K562 (cell line): ENCODE measurements around the gene FRMD4A. TPM values are rescaled to one million over a fixed set of nuclear protein-coding genes. Genes with fewer than 3 reads are reported as not detected.

Experiments used
- CTBP1 ChIP-seq: fragments of 450-650 bp; IDR thresholded peaks from 2 replicates; pipeline ENCODE4 v1.6.1; 2016; ENCODE audit warnings: borderline replicate concordance
- HLTF ChIP-seq: fragments of 450-650 bp; IDR thresholded peaks from 2 replicates; pipeline ENCODE4 v1.6.1; 2016
- MCM2 ChIP-seq: fragments of 450-650 bp; IDR thresholded peaks from 2 replicates; pipeline ENCODE4 v1.6.1; 2017; ENCODE audit warnings: low read depth, mild to moderate bottlenecking
- NEUROD1 ChIP-seq: fragments of 150-350 bp; IDR thresholded peaks from 2 replicates; pipeline ENCODE4 v1.6.1; 2014; ENCODE audit warnings: borderline replicate concordance, low read length, low read depth; ENCODE audit not compliant: partially characterized antibody
- SAFB ChIP-seq: fragments of 200-400 bp; formaldehyde crosslinking; IDR thresholded peaks from 2 replicates; pipeline ENCODE4 v1.6.1; 2017; ENCODE audit warnings: low read depth, low read length, borderline replicate concordance
- ZNF121 ChIP-seq: sonication (generic); formaldehyde crosslinking; conservative IDR thresholded peaks from 2 replicates; pipeline ENCODE4 v1.8.0; 2022; ENCODE audit warnings: missing genetic modification reagents
- ZNF274 ChIP-seq: IDR thresholded peaks from 2 replicates; pipeline ENCODE4 v1.6.1; 2011; ENCODE audit warnings: low read depth, mild to moderate bottlenecking, low read length, moderate library complexity, borderline replicate concordance
- ZNF586 ChIP-seq: fragments of 450-650 bp; formaldehyde crosslinking; conservative IDR thresholded peaks from 2 replicates; pipeline ENCODE4 v1.4.0; 2020; ENCODE audit warnings: mild to moderate bottlenecking, moderate library complexity
- ZNF780A ChIP-seq: fragments of 250-450 bp; sonication (Bioruptor Pico); IDR thresholded peaks from 2 replicates; pipeline ENCODE4 v1.5.0; 2021; ENCODE audit warnings: mild to moderate bottlenecking
- polyA plus RNA-seq, 8 experiments: library from polyadenylated mRNA; depleted of rRNA in 4 of 8; stranded (reverse) in 5 of 8; unstranded in 3 of 8; fragments of >200 nt; fragmentation: Nextera tagmentation in 2 of 8; fragmentation: Illumina TruSeq in 1 of 8; extraction: Ambion mirVana in 2 of 8; extraction: Trizol in 1 of 8; gene quantifications; 2 replicates each; pipeline versions ENCODE4 v1.2.1 to v1.2.3, GENCODE V29; 2011 to 2014; ENCODE audit warnings: inconsistent platforms in 1 of 8, missing spikeins in 1 of 8
- total RNA-seq, 7 experiments: library from RNA; depleted of rRNA in 6 of 7; stranded (reverse); fragments of >200 nt in 6 of 7; fragmentation: Illumina TruSeq in 2 of 7; extraction: Trizol in 2 of 7; gene quantifications; 2 replicates each; pipeline versions ENCODE4 v1.2.1 to v1.2.3, GENCODE V29; 2011 to 2021; ENCODE audit warnings: low replicate concordance in 1 of 7
- TF ChIP-seq, protein P1 (sequence below), 2 experiments: fragments of 450-650 bp in 1 of 2; sonication (generic) in 1 of 2; formaldehyde crosslinking in 1 of 2; IDR thresholded peaks; 2 replicates each; pipeline versions ENCODE4 v1.7.1 to v1.9.0; 2016 to 2022; ENCODE audit warnings: inconsistent platforms in 1 of 2, mild to moderate bottlenecking in 1 of 2, missing genetic modification reagents in 1 of 2
- TF ChIP-seq, protein P2 (sequence below): fragments of 450-650 bp; IDR thresholded peaks from 2 replicates; pipeline ENCODE4 v1.6.1; 2016; ENCODE audit warnings: missing biosample characterization, missing genetic modification characterization
- TF ChIP-seq, protein P3 (sequence below): fragments of 450-650 bp; IDR thresholded peaks from 2 replicates; pipeline ENCODE4 v1.6.1; 2017; ENCODE audit warnings: antibody characterized with exemption, mild to moderate bottlenecking

Gene FRMD4A
- total and polyA plus RNA-seq, 9 of the 15 experiments (the other 6 are each of a cell fraction or from before 2014, with no cell fraction given): 0.80 to 5.2 (median 3.0) TPM

DNA sequence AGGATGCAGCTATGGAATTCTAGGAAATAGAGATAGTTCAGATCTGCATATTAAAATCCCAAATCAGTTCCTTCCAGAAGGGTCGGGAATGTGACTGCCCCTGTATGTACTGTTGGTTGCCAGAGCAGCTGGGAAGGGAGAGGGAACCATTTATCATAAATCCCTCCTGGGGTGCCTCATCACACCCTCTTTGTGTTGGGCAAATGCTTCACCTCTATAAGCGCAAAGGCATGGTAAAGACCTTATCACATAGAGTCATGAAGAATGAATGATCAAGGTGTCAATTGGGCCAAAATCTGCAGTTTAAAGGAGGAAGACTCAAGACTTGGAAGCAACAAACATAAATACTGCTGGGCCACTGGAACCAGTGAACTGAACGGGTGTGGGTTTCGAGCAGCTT lies 65.0 kb downstream of the FRMD4A start (continued):
- TF ChIP-seq, protein P1, sequence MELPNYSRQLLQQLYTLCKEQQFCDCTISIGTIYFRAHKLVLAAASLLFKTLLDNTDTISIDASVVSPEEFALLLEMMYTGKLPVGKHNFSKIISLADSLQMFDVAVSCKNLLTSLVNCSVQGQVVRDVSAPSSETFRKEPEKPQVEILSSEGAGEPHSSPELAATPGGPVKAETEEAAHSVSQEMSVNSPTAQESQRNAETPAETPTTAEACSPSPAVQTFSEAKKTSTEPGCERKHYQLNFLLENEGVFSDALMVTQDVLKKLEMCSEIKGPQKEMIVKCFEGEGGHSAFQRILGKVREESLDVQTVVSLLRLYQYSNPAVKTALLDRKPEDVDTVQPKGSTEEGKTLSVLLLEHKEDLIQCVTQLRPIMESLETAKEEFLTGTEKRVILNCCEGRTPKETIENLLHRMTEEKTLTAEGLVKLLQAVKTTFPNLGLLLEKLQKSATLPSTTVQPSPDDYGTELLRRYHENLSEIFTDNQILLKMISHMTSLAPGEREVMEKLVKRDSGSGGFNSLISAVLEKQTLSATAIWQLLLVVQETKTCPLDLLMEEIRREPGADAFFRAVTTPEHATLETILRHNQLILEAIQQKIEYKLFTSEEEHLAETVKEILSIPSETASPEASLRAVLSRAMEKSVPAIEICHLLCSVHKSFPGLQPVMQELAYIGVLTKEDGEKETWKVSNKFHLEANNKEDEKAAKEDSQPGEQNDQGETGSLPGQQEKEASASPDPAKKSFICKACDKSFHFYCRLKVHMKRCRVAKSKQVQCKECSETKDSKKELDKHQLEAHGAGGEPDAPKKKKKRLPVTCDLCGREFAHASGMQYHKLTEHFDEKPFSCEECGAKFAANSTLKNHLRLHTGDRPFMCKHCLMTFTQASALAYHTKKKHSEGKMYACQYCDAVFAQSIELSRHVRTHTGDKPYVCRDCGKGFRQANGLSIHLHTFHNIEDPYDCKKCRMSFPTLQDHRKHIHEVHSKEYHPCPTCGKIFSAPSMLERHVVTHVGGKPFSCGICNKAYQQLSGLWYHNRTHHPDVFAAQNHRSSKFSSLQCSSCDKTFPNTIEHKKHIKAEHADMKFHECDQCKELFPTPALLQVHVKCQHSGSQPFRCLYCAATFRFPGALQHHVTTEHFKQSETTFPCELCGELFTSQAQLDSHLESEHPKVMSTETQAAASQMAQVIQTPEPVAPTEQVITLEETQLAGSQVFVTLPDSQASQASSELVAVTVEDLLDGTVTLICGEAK (IDR thresholded peaks at IDR 0.05): no peak
- TF ChIP-seq, protein P1 (CRISPR knock-in tag; IDR thresholded peaks at IDR 0.05): no peak
- TF ChIP-seq ZNF274: no peak
- TF ChIP-seq HLTF: no peak
- TF ChIP-seq ZNF121 (CRISPR knock-in tag): no peak
- TF ChIP-seq, protein P2, sequence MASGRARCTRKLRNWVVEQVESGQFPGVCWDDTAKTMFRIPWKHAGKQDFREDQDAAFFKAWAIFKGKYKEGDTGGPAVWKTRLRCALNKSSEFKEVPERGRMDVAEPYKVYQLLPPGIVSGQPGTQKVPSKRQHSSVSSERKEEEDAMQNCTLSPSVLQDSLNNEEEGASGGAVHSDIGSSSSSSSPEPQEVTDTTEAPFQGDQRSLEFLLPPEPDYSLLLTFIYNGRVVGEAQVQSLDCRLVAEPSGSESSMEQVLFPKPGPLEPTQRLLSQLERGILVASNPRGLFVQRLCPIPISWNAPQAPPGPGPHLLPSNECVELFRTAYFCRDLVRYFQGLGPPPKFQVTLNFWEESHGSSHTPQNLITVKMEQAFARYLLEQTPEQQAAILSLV: no peak
- no peak for TF ChIP-seq ZNF586
- TF ChIP-seq, protein P3, sequence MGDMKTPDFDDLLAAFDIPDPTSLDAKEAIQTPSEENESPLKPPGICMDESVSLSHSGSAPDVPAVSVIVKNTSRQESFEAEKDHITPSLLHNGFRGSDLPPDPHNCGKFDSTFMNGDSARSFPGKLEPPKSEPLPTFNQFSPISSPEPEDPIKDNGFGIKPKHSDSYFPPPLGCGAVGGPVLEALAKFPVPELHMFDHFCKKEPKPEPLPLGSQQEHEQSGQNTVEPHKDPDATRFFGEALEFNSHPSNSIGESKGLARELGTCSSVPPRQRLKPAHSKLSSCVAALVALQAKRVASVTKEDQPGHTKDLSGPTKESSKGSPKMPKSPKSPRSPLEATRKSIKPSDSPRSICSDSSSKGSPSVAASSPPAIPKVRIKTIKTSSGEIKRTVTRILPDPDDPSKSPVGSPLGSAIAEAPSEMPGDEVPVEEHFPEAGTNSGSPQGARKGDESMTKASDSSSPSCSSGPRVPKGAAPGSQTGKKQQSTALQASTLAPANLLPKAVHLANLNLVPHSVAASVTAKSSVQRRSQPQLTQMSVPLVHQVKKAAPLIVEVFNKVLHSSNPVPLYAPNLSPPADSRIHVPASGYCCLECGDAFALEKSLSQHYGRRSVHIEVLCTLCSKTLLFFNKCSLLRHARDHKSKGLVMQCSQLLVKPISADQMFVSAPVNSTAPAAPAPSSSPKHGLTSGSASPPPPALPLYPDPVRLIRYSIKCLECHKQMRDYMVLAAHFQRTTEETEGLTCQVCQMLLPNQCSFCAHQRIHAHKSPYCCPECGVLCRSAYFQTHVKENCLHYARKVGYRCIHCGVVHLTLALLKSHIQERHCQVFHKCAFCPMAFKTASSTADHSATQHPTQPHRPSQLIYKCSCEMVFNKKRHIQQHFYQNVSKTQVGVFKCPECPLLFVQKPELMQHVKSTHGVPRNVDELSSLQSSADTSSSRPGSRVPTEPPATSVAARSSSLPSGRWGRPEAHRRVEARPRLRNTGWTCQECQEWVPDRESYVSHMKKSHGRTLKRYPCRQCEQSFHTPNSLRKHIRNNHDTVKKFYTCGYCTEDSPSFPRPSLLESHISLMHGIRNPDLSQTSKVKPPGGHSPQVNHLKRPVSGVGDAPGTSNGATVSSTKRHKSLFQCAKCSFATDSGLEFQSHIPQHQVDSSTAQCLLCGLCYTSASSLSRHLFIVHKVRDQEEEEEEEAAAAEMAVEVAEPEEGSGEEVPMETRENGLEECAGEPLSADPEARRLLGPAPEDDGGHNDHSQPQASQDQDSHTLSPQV: no peak
- TF ChIP-seq ZNF780A: no peak
- no peak for TF ChIP-seq NEUROD1
- TF ChIP-seq SAFB: no peak
- no peak for TF ChIP-seq CTBP1
- no peak for TF ChIP-seq MCM2
